DOHH2 (cell line): ENCODE measurements around the gene MYO18A.

Experiments
- H3F3A ChIP-seq: fragments of 200-600 bp; sonication (generic), shearing (Covaris generic); 2 replicates; pipeline ENCODE4 v1.6.0; 2016; ENCODE audit warnings: antibody characterized with exemption, mild to moderate bottlenecking; ENCODE audit not compliant: control insufficient read depth, insufficient read depth
- H3K27ac ChIP-seq: fragments of 200-600 bp; sonication (generic); 2 replicates; pipeline ENCODE4 v1.5.1; 2014; ENCODE audit warnings: low read depth, mild to moderate bottlenecking, low read length, moderate library complexity
- H3K27me3 ChIP-seq: fragments of 200-600 bp; sonication (generic); 2 replicates; pipeline ENCODE4 v1.6.1; 2014; ENCODE audit warnings: mild to moderate bottlenecking, low read length, mixed read lengths; ENCODE audit not compliant: control insufficient read depth
- H3K36me3 ChIP-seq: fragments of 200-600 bp; sonication (generic); 2 replicates; pipeline ENCODE4 v1.6.1; 2014; ENCODE audit warnings: mild to moderate bottlenecking, low read length, moderate library complexity, mixed read lengths; ENCODE audit not compliant: control insufficient read depth
- H3K4me1 ChIP-seq: fragments of 200-600 bp; sonication (generic); 2 replicates; pipeline ENCODE4 v1.6.1; 2014; ENCODE audit warnings: mild to moderate bottlenecking, low read length, mixed read lengths; ENCODE audit not compliant: control insufficient read depth
- H3K4me2 ChIP-seq: fragments of 200-600 bp; sonication (generic); 2 replicates; pipeline ENCODE4 v1.6.0; 2014; ENCODE audit warnings: mild to moderate bottlenecking, low read length, moderate library complexity
- H3K4me3 ChIP-seq: fragments of 200-600 bp; sonication (generic); 2 replicates; pipeline ENCODE4 v1.5.1; 2014; ENCODE audit warnings: mild to moderate bottlenecking, low read length, mixed read lengths
- H3K79me2 ChIP-seq: fragments of 200-600 bp; sonication (generic); 2 replicates; pipeline ENCODE4 v1.6.1; 2014; ENCODE audit warnings: mild to moderate bottlenecking, low read length, mixed read lengths; ENCODE audit not compliant: control insufficient read depth
- H3K9me2 ChIP-seq: fragments of 200-600 bp; sonication (generic); replicated peaks from 2 replicates; pipeline ENCODE4 v1.6.1; 2014; ENCODE audit warnings: mild to moderate bottlenecking, low read length, mixed read lengths; ENCODE audit not compliant: control insufficient read depth
- H3K9me3 ChIP-seq: fragments of 200-600 bp; sonication (generic); 2 replicates; pipeline ENCODE4 v1.6.1; 2014; ENCODE audit warnings: antibody characterized with exemption, low read length, mixed read lengths; ENCODE audit not compliant: control insufficient read depth, insufficient read depth
- H4K20me1 ChIP-seq: fragments of 200-600 bp; sonication (generic); 2 replicates; pipeline ENCODE4 v1.6.0; 2014; ENCODE audit warnings: low read depth, mild to moderate bottlenecking, antibody characterized with exemption, low read length, moderate library complexity; ENCODE audit not compliant: control insufficient read depth, insufficient read depth
- CTCF ChIP-seq: fragments of 200-600 bp; sonication (generic); IDR thresholded peaks from one replicate; pipeline ENCODE4 v1.5.1; 2014; ENCODE audit warnings: antibody characterized with exemption, mild to moderate bottlenecking, low read depth, low read length; ENCODE audit not compliant: poor library complexity, severe bottlenecking
- EZH2phosphoT487 ChIP-seq: fragments of 200-600 bp; sonication (generic); IDR thresholded peaks from 2 replicates; pipeline ENCODE4 v1.6.1; 2017; ENCODE audit warnings: borderline replicate concordance, mild to moderate bottlenecking, antibody characterized with exemption, low read length, moderate library complexity, mixed read lengths

MYO18A gene

GRCh38 chr17:29080965-29081364 lies 99.2 kb downstream of the MYO18A start:
- H3K9me2 ChIP-seq, result no peaks in the 10 kb centered on the region
- H3K27me3 ChIP-seq, result no peaks in the 10 kb centered on the region
- H3K4me3 ChIP-seq, result no peak overlapping the region
- peaks cover 17% of the 10 kb centered on the region; the same call in 1 of the 2 replicates for H3K36me3 ChIP-seq
- H3K27ac ChIP-seq, result no peak overlapping the region
- H3K4me2 ChIP-seq, result no peak overlapping the region
- no peaks in the 10 kb centered on the region for H3K4me1 ChIP-seq
- TF ChIP-seq EZH2phosphoT487, result no peak
- no peak for TF ChIP-seq CTCF
- no peaks in the 10 kb centered on the region for H3F3A ChIP-seq
- H4K20me1 ChIP-seq, result 0 out of 2 replicates have a peak, but pooled peaks cover 4% of the 10 kb centered on the region
- no peaks in the 10 kb centered on the region for H3K9me3 ChIP-seq
- no peaks in the 10 kb centered on the region for H3K79me2 ChIP-seq

GRCh38 chr17:29080323-29080722 lies 99.9 kb downstream of the MYO18A start:
- Histone ChIP-seq H3F3A (no peaks in the 10 kb centered on the region), H3K27me3 (no peaks in the 10 kb centered on the region), H3K4me1 (no peaks in the 10 kb centered on the region), H3K4me2 (no peak overlapping the region), H3K9me2 (no peaks in the 10 kb centered on the region), H3K4me3 (no peak overlapping the region), H3K27ac (no peak overlapping the region), H3K36me3 (peaks cover 11% of the 10 kb centered on the region; the same call in 1 of the 2 replicates), H3K79me2 (no peaks in the 10 kb centered on the region), H3K9me3 (no peaks in the 10 kb centered on the region), H4K20me1 (0 out of 2 replicates have a peak, but pooled peaks cover 4% of the 10 kb centered on the region)
- TF ChIP-seq EZH2phosphoT487 (no peak), CTCF (no peak)

- Histone ChIP-seq H3K27ac (no peak overlapping the region), H3K9me3 (no peaks in the 10 kb centered on the region), H3F3A (no peaks in the 10 kb centered on the region), H3K27me3 (no peaks in the 10 kb centered on the region), H3K4me2 (no peak overlapping the region), H4K20me1 (0 out of 2 replicates have a peak, but pooled peaks cover 4% of the 10 kb centered on the region), H3K4me3 (no peak overlapping the region), H3K36me3 (peaks cover 11% of the 10 kb centered on the region; the same call in 1 of the 2 replicates), H3K9me2 (no peaks in the 10 kb centered on the region), H3K79me2 (no peaks in the 10 kb centered on the region), H3K4me1 (no peaks in the 10 kb centered on the region)
- TF ChIP-seq CTCF, result no peak
- no peak for TF ChIP-seq EZH2phosphoT487
Measured at GRCh38 chr17:29079887-29080286, 100.3 kb downstream of the MYO18A start.

- H3K4me1 ChIP-seq, result no peaks in the 10 kb centered on the region
- TF ChIP-seq EZH2phosphoT487 (no peak), CTCF (no peak)
- H3K9me2 ChIP-seq, result no peaks in the 10 kb centered on the region
- no peak overlapping the region for H3K27ac ChIP-seq
- H4K20me1 ChIP-seq, result 0 out of 2 replicates have a peak, but pooled peaks cover 4% of the 10 kb centered on the region
- H3F3A ChIP-seq, result no peaks in the 10 kb centered on the region
- H3K4me2 ChIP-seq, result no peak overlapping the region
- no peaks in the 10 kb centered on the region for H3K27me3 ChIP-seq
- H3K4me3 ChIP-seq, result no peak overlapping the region
- H3K9me3 ChIP-seq, result no peaks in the 10 kb centered on the region
- H3K36me3 ChIP-seq, result peaks cover 11% of the 10 kb centered on the region; the same call in 1 of the 2 replicates
- no peaks in the 10 kb centered on the region for H3K79me2 ChIP-seq
Measured at GRCh38 chr17:29079433-29079832, 100.8 kb downstream of the MYO18A start.
